GM21447 (cell line): Measurements from ENCODE around the gene TOB1.
"Not testable (repeated sequence)": the region's sequence is repeated elsewhere in the genome, so short reads cannot be mapped to it uniquely, and the experiment has no call there.

Source experiments
- ATAC-seq: cut with Tn5 transposase; IDR thresholded peaks from one replicate; pipeline ENCODE4 v1.9.1; 2021; ENCODE audit not compliant: unreplicated experiment

The TOB1 gene

GRCh38 chr17:50868602-50869001 lies 2.4 kb upstream of the TOB1 start:
- ATAC-seq: no peak

GRCh38 chr17:50868140-50868438 lies 1.9 kb upstream of the TOB1 start:
- ATAC-seq: no peak

GRCh38 chr17:50867363-50868139 lies 1.4 kb upstream of the TOB1 start:
- peak; percentile 45 for ATAC-seq

GRCh38 chr17:50866950-50867362 lies 802 bp upstream of the TOB1 start:
- peak; percentile 5 for ATAC-seq

GRCh38 chr17:50865868-50866260 lies 290 bp downstream of the TOB1 start:
- ATAC-seq: peak; percentile 16

- ATAC-seq: peak; percentile 16
These were observed 890 bp downstream of the TOB1 start for GRCh38 chr17:50865060-50865867.

GRCh38 chr17:50864747-50865059 lies 1.5 kb downstream of the TOB1 start:
- no peak for ATAC-seq

- no peak for ATAC-seq
These were observed 2.2 kb downstream of the TOB1 start for GRCh38 chr17:50863931-50864330.

- ATAC-seq: no peak
These were observed 2.8 kb downstream of the TOB1 start for GRCh38 chr17:50863221-50863843.

GRCh38 chr17:50861822-50862528 lies 4.2 kb downstream of the TOB1 start:
- ATAC-seq: no peak

GRCh38 chr17:50861334-50861676 lies 4.8 kb downstream of the TOB1 start:
- ATAC-seq: no peak

GRCh38 chr17:50859727-50860126 lies 6.4 kb downstream of the TOB1 start:
- ATAC-seq: not testable (repeated sequence)

- no peak for ATAC-seq
These were observed 7.5 kb downstream of the TOB1 start for GRCh38 chr17:50858486-50859225.

- no peak for ATAC-seq
These were observed 9.7 kb downstream of the TOB1 start for GRCh38 chr17:50856431-50856830.

GRCh38 chr17:50855708-50856330 lies 10.3 kb downstream of the TOB1 start:
- no peak for ATAC-seq

- no peak for ATAC-seq
These were observed 12.4 kb downstream of the TOB1 start for GRCh38 chr17:50853781-50854180.

GRCh38 chr17:50853015-50853615 lies 13.0 kb downstream of the TOB1 start:
- ATAC-seq: no peak

- ATAC-seq: no peak
These were observed 15.5 kb downstream of the TOB1 start for GRCh38 chr17:50850640-50851039.

- no peak for ATAC-seq
These were observed 17.4 kb downstream of the TOB1 start for GRCh38 chr17:50848711-50849110.

- no peak for ATAC-seq
These were observed 18.1 kb downstream of the TOB1 start for GRCh38 chr17:50848039-50848438.
